Activated CD4-positive, alpha-beta memory T cell treated with anti-CD3 and anti-CD28 coated beads for 36 hours (primary cell): ENCODE results near the gene PSMA6. TPM values are rescaled to one million over a fixed set of nuclear protein-coding genes. Genes with fewer than 3 reads are reported as not detected.

ENCODE experiments used
- CTCF ChIA-PET: fragments of 350-600 bp; sonication (Branson Sonifier 250); formaldehyde crosslinking; loops from one replicate; lab custom pipeline; 2021; ENCODE audit warnings: antibody characterized with exemption, inconsistent platforms; lab: Charles Lee
- POLR2A ChIA-PET: fragments of 350-600 bp; sonication (Branson Sonifier 250); formaldehyde crosslinking; loops from one replicate; lab custom pipeline; 2021; ENCODE audit warnings: antibody characterized with exemption; lab: Charles Lee
- DNase-seq: peaks from one replicate; pipeline ENCODE4 v3.0.0-alpha.2; 2020
- H3K27ac Mint-ChIP-seq: one replicate; pipeline ENCODE4 v1.8.0; 2021; ENCODE audit warnings: mixed read lengths
- H3K27me3 Mint-ChIP-seq: one replicate; pipeline ENCODE4 v1.8.0; 2021; ENCODE audit warnings: mixed read lengths
- H3K36me3 Mint-ChIP-seq: one replicate; pipeline ENCODE4 v1.8.0; 2021; ENCODE audit warnings: mixed read lengths
- H3K4me1 Mint-ChIP-seq: one replicate; pipeline ENCODE4 v1.8.0; 2021; ENCODE audit warnings: low read depth, mixed read lengths
- H3K4me3 Mint-ChIP-seq: one replicate; pipeline ENCODE4 v1.8.0; 2021; ENCODE audit warnings: mild to moderate bottlenecking, mixed read lengths
- H3K9me3 Mint-ChIP-seq: one replicate; pipeline ENCODE4 v1.8.0; 2021; ENCODE audit warnings: mixed read lengths
- intact Hi-C: fragments of 100-400 bp; cut with micrococcal nuclease; formaldehyde crosslinking; loops from one replicate; pipeline ENCODE4 v1.15.1; 2023
- total RNA-seq, 2 experiments: library from RNA; stranded (reverse); gene quantifications; one replicate each; pipeline ENCODE4 v1.2.3, GENCODE V29; 2021

Gene PSMA6
- total RNA-seq, 2 experiments from 2014 or later = 407 to 425 TPM

DNA sequence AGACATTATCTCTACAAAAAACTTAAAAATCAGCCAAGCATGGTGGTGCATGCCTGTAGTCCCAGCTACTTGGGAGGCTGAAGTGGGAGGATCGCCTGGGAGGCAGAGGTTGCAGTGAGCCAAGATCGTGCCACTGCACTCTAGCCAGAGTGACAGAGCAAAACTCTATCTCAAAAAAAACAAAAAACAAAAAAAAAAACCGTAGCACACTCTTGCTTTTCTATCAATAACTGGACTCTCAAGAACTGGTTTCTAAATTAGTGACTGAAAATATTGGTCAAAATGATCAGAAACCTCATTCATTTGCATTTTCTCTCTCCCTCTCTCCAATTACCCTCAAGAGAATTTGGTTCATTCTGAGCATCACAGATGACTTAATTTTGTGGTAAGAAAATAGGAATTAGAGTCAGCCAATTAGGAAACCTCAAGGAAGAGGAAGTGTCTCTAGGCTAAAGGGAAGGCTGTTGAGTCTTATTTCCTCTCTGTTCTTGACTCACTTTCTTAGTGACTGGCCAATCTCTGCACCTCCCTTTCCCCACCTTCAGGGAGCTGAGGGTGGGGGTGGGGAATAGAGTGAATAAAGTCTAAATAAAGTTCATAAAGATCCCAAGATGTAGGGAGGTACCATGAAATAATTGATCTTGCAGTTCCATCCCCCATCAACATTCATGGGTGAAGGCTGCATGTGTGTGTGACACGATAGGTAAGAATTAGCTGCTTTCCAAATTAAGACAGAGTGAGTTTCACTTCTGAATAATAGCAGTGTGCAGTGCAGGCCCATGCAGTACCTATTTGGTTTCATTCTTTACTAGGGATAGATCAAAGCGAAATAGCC lies 6.8 kb upstream of the PSMA6 start:
- peaks cover 50% of the 10 kb centered on the region for H3K4me1 Mint-ChIP-seq
- intact Hi-C loops = loop anchor here (1.0 to 5.0 kb wide), 6 partner anchors 9 to 542 kb away; partner anchors contain the start of gene BRMS1L
- H3K4me3 Mint-ChIP-seq = peak overlapping the region; percentile 48
- ChIA-PET POLR2A (interaction anchor here (0.9 to 6.2 kb wide), 11 partner anchors 29 to 163 kb away, joined by 3 to 150 read pairs (median 4); partner anchors contain the start of genes NFKBIA, PPP2R3C and PRORP), CTCF (interaction anchor here (0.6 to 5.5 kb wide), 10 partner anchors 29 to 162 kb away, joined by 3 to 33 read pairs (median 4); partner anchors contain the start of gene NFKBIA)
- DNase-seq = peak; percentile 35
- peak overlapping the region; percentile 96 for H3K27ac Mint-ChIP-seq
- H3K27me3 Mint-ChIP-seq = no peaks in the 10 kb centered on the region
- no peaks in the 10 kb centered on the region for H3K9me3 Mint-ChIP-seq
- H3K36me3 Mint-ChIP-seq = peaks cover 13% of the 10 kb centered on the region

DNA sequence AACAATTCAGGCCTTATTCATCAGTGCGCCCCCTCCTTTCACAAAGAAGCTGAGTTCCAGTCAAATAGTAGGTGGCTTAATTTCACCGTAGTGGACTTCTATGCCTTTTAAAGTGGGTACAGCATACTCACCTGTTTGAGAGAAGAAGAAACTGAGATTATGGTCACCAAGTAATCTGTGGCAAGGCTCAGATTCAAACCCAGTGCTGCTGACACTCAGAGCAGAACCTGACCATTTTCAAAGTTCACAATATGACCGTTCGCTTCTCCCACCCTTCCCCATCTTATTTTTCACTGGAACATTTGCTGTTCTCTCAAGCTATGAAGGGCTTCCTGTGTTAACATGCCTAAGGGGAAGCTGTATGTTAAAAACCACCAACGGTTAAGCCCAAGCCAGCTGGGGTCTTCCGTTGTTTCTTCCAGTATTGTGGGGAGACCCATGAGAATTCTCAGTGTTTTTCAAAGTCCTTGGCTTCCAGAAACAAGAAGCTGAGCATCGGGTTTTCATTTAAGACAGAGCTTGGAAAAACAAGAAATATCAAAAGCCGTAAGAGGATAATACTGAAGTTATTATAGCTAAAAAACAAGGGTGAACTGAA lies 6.1 kb upstream of the PSMA6 start:
- peak; percentile 28 for DNase-seq
- intact Hi-C loops = loop anchor here (1.0 to 5.0 kb wide), 5 partner anchors 8 to 541 kb away; partner anchors contain the start of gene BRMS1L
- peak overlapping the region; percentile 96 for H3K27ac Mint-ChIP-seq

DNA sequence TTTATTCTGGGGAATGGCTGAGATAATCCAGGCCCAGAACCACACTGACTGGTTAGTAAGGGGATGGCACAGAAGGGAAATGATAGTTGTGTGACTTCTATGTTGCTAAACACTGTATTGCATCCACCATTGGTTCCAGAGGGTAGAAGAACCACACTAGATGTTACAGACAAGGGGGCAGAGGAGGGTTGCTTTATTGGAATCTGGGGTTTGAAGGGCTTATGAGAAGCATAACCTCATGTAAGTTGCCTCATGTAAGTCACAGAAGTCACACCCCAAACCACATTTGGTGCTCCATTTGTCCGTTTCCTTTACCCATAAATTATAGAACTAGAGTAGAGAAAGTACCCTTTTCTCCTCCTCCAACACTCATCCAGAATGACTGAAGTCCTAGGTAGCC lies 5.5 kb upstream of the PSMA6 start:
- POLR2A ChIA-PET = interaction anchor here (1.1 to 6.2 kb wide), 7 partner anchors 25 to 165 kb away, joined by 3 to 150 read pairs (median 16); partner anchors contain the start of genes NFKBIA, PPP2R3C and PRORP
- Mint-ChIP-seq H3K4me3 (peak overlapping the region; percentile 9), H3K36me3 (peaks cover 6% of the 10 kb centered on the region), H3K27ac (peak overlapping the region; percentile 96), H3K4me1 (peaks cover 57% of the 10 kb centered on the region), H3K27me3 (no peaks in the 10 kb centered on the region), H3K9me3 (no peaks in the 10 kb centered on the region)
- CTCF ChIA-PET = interaction anchor here (0.7 to 5.5 kb wide), 10 partner anchors 12 to 146 kb away, joined by 3 to 33 read pairs (median 5); partner anchors contain the start of gene NFKBIA
- peak; percentile 38 for DNase-seq
- intact Hi-C loops = loop anchor here (1.0 to 5.0 kb wide), 9 partner anchors 8 to 541 kb away; partner anchors contain the start of genes BRMS1L and NFKBIA

More for the DNA sequence above, 6.1 kb upstream of the PSMA6 start:
- ChIA-PET CTCF (interaction anchor here (0.7 to 5.5 kb wide), 8 partner anchors 12 to 145 kb away, joined by 3 to 33 read pairs (median 5); partner anchors contain the start of gene NFKBIA), POLR2A (interaction anchor here (0.9 to 6.2 kb wide), 11 partner anchors 24 to 164 kb away, joined by 3 to 150 read pairs (median 4); partner anchors contain the start of genes NFKBIA, PPP2R3C and PRORP)
- Mint-ChIP-seq H3K27me3 (no peaks in the 10 kb centered on the region), H3K36me3 (peaks cover 7% of the 10 kb centered on the region), H3K4me3 (peak overlapping the region; percentile 48), H3K4me1 (peaks cover 57% of the 10 kb centered on the region), H3K9me3 (no peaks in the 10 kb centered on the region)

DNA sequence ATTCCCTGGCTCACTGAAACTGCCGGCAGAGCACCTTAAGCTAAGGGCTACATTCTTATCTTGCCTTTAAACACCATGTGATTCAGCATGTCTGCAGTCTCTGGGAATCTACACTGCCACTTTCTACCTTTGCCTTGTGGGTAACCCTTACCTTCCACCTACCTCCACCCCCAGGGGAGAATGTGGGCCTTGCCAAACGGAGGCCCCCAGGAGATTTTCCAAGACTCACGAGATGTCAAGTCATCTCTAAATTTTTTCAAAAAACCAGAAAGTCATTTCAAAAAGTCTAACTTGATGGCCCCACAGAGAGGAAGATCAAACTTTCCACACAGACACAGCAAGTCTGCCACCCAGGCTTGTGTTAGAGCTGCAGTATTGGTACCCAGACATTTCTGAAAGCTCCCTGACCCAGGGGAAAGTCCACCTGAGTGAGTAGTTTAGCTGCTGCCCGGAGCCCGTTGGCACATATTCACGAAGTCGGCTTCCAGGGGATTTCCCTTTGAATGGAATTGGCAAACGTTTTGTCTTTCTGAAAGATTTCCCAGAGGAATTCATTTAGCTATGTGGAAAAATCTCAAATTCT lies 4.7 kb upstream of the PSMA6 start:
- DNase-seq = peak; percentile 79
- Mint-ChIP-seq H3K4me3 (peak overlapping the region; percentile 49), H3K36me3 (peaks cover 11% of the 10 kb centered on the region), H3K27ac (peak overlapping the region; percentile 96), H3K4me1 (peaks cover 57% of the 10 kb centered on the region), H3K27me3 (no peaks in the 10 kb centered on the region), H3K9me3 (no peaks in the 10 kb centered on the region)
- ChIA-PET CTCF (interaction anchor here (0.9 to 5.5 kb wide), 7 partner anchors 28 to 147 kb away, joined by 3 to 33 read pairs (median 8); partner anchors contain the start of gene NFKBIA), POLR2A (interaction anchor here (0.6 to 6.2 kb wide), 7 partner anchors 9 to 129 kb away, joined by 3 to 150 read pairs (median 16); partner anchors contain the start of gene NFKBIA)
- intact Hi-C loops = loop anchor here (1.0 to 5.0 kb wide), 8 partner anchors 27 to 540 kb away; partner anchors contain the start of genes BRMS1L and NFKBIA

DNA sequence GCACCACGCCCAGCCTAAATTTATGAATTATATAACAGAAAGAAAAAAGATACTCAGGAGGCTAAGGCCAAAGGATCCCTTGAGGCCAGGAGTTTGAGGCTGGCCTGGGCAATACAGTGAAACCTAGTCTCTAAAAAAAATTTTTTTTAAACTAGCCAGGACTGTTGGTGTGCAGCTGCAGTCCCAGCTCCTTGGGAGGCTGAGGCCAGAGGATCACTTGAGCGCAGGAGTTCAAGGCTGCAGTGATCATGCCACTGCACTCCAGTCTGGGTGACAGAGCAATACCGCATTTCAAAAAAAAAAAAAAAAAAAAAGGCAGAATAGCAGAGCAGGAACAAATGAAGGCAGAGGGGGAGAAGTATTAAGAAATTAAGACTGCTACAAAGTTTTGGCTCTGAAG lies 2.6 kb upstream of the PSMA6 start:
- CTCF ChIA-PET = interaction anchor here (5.5 kb wide), 1 partner anchor 115 kb away, joined by 33 read pairs; the partner anchor contains the start of gene NFKBIA
- H3K27me3 Mint-ChIP-seq = no peaks in the 10 kb centered on the region
- DNase-seq = no peak
- H3K4me3 Mint-ChIP-seq = no peak overlapping the region
- H3K4me1 Mint-ChIP-seq = peaks cover 56% of the 10 kb centered on the region
- peaks cover 22% of the 10 kb centered on the region for H3K36me3 Mint-ChIP-seq
- intact Hi-C loops = loop anchor here (5.0 kb wide), 3 partner anchors 147 to 538 kb away; partner anchors contain the start of gene BRMS1L
- no peak overlapping the region for H3K27ac Mint-ChIP-seq
- no peaks in the 10 kb centered on the region for H3K9me3 Mint-ChIP-seq
- POLR2A ChIA-PET = interaction anchor here (0.5 kb wide), 1 partner anchor 14 kb away, joined by 3 read pairs; no protein-coding TSS in a partner anchor

DNA sequence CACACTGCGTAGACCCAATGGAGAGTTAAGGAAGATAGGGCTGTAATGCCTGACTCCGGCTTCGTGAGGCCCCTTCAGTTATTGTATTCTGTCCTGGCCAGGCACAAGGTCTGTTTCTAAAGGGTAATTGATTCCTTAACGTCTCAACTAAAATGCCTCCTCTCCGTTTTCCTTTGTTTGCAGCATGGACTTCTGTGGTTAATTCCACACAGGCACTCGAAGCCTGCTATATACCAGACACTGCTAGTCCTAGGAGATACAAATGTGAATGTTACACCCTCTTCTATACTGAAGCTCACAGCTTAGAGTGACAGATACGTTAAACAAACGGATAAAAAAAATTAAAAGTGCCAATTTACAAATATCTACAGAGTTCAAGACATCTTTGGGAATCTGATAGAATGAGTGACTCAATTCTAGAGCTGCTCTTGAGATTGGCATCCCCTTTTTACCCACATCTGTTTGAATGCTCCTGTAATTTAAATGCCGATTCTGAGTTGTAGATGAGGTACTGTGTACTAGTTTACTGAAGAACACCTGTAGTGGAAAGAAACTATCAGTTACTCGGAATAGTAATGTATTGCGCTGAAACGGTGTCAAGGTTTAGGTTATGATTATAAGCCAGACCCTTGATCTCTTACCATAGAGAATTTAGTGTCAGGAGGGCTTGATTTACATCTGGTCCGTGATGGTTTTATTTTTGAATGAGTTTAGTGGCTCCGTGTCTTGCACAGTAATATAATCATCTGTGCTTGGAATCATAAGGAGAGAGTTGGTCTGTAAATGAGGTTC lies 784 bp downstream of the PSMA6 start:
- peaks cover 49% of the 10 kb centered on the region for H3K4me1 Mint-ChIP-seq
- H3K9me3 Mint-ChIP-seq = no peaks in the 10 kb centered on the region
- ChIA-PET CTCF (interaction anchor here (0.6 to 3.4 kb wide), 10 partner anchors 8 to 312 kb away, joined by 3 to 31 read pairs (median 4); partner anchors contain the start of genes NFKBIA, PPP2R3C and PRORP), POLR2A (interaction anchor here (1.0 to 4.2 kb wide), 18 partner anchors 8 to 311 kb away, joined by 3 to 147 read pairs (median 6); partner anchors contain the start of genes FAM177A1, NFKBIA, PPP2R3C and PRORP)
- peak overlapping the region; percentile 97 for H3K27ac Mint-ChIP-seq
- H3K27me3 Mint-ChIP-seq = no peaks in the 10 kb centered on the region
- DNase-seq = no peak
- H3K4me3 Mint-ChIP-seq = peak overlapping the region; percentile 99
- H3K36me3 Mint-ChIP-seq = peaks cover 34% of the 10 kb centered on the region
- intact Hi-C loops = loop anchor here (1.0 to 5.0 kb wide), 11 partner anchors 8 to 420 kb away; partner anchors contain the start of genes FAM177A1, NFKBIA, PRORP and SRP54

DNA sequence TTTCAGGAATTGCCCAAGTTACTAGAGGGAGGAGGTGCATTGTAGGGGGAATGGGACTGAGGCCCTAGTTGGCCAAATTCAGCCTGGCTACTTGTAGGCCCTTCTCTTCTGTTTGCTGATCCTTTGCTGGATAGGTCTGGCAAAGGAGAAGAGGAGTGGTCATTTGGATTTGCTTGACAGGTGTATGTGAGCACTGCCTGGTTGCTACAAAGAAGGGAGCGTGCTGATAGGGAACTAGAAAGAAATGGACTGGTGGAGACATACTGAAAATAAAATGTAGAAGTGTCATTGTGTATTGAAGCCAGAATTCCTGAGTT lies 3.6 kb downstream of the PSMA6 start:
- H3K27ac Mint-ChIP-seq = peak overlapping the region; percentile 69
- no peaks in the 10 kb centered on the region for H3K27me3 Mint-ChIP-seq
- CTCF ChIA-PET = interaction anchor here (1.3 kb wide), 1 partner anchor 113 kb away, joined by 4 read pairs; no protein-coding TSS in a partner anchor
- peaks cover 51% of the 10 kb centered on the region for H3K4me1 Mint-ChIP-seq
- peaks cover 36% of the 10 kb centered on the region for H3K36me3 Mint-ChIP-seq
- POLR2A ChIA-PET = interaction anchor here (0.6 kb wide), 1 partner anchor 38 kb away, joined by 3 read pairs; no protein-coding TSS in a partner anchor
- DNase-seq = no peak
- intact Hi-C loops = no loop called here
- no peaks in the 10 kb centered on the region for H3K9me3 Mint-ChIP-seq
- peak overlapping the region; percentile 47 for H3K4me3 Mint-ChIP-seq

DNA sequence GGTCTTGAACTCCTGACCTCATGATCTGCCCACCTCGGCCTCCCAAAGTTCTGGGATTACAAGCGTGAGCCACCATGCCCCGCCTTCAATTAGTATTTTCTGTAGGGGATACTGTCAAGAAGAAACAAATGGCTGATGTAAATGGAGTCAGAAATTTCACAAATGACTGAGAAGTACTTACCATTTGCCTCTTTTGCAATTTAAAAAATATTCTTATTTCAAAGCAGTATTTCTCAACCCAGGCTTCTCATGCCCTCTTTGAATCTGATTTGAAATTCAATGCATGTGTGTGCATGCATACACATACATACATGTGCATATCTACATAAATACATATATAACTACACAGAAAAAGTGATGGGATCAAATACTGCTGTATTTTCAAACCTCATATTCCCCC lies 4.4 kb downstream of the PSMA6 start:
- H3K27ac Mint-ChIP-seq = peak overlapping the region; percentile 69
- H3K27me3 Mint-ChIP-seq = no peaks in the 10 kb centered on the region
- peak overlapping the region; percentile 47 for H3K4me3 Mint-ChIP-seq
- H3K9me3 Mint-ChIP-seq = no peaks in the 10 kb centered on the region
- H3K36me3 Mint-ChIP-seq = peaks cover 36% of the 10 kb centered on the region
- CTCF ChIA-PET = no interaction called here
- intact Hi-C loops = no loop called here
- POLR2A ChIA-PET = interaction anchor here (0.7 to 1.2 kb wide), 2 partner anchors 10 to 18 kb away, joined by 3 to 5 read pairs; no protein-coding TSS in a partner anchor
- DNase-seq = no peak
- H3K4me1 Mint-ChIP-seq = peaks cover 56% of the 10 kb centered on the region

DNA sequence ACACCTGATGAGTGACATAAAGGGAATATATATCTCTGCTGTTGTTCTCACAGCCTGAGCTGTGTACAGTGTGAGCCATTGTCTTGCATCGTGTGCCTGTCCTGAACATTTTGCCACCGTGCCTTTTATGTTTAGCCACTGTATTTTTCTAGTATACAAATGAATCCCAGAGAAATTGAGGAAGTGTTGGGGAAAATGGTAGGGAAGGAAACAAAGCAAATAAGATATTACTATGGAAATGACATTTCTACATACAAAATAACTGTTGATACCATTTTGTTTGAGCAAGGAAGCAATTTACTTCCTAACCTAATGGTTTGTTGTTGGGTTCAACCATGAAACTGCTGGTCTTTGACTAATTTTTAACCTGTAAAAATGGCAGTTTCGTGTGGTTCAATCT lies 5.5 kb downstream of the PSMA6 start:
- Mint-ChIP-seq H3K27ac (peak overlapping the region; percentile 13), H3K36me3 (peaks cover 33% of the 10 kb centered on the region), H3K4me3 (no peak overlapping the region), H3K27me3 (no peaks in the 10 kb centered on the region), H3K9me3 (no peaks in the 10 kb centered on the region), H3K4me1 (peaks cover 67% of the 10 kb centered on the region)
- ChIA-PET POLR2A (interaction anchor here (1.2 kb wide), 1 partner anchor 17 kb away, joined by 5 read pairs; no protein-coding TSS in a partner anchor), CTCF (no interaction called here)
- DNase-seq = no peak
- intact Hi-C loops = no loop called here

DNA sequence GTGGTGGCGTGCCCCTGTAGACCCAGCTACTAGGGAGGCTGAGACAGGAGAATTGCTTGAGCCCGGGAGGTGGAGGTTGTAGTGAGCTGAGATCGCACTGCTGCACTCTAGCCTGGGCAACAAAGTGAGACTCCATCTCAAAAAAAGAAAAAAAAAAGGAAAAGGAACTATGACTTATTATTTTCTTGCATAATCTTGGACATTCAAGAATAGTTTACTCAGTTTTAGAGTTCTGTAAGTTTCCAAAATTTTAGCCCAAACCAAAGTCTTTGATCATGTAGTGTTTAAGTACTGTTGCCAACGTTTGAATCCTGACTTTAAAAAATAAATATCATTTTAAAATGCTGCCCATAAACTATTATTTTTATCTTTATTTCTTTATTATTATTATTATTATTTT lies 6.2 kb downstream of the PSMA6 start:
- Mint-ChIP-seq H3K27ac (no peak overlapping the region), H3K4me3 (no peak overlapping the region), H3K4me1 (peaks cover 74% of the 10 kb centered on the region), H3K27me3 (no peaks in the 10 kb centered on the region), H3K9me3 (no peaks in the 10 kb centered on the region), H3K36me3 (peaks cover 31% of the 10 kb centered on the region)
- intact Hi-C loops = no loop called here
- ChIA-PET POLR2A (interaction anchor here (1.3 kb wide), 1 partner anchor 17 kb away, joined by 4 read pairs; no protein-coding TSS in a partner anchor), CTCF (interaction anchor here (1.0 kb wide), 1 partner anchor 12 kb away, joined by 3 read pairs; no protein-coding TSS in a partner anchor)
- DNase-seq = no peak
